HEK293T (cell line): ENCODE measurements around the gene RPLP1.

ENCODE experiments used
- ARNT ChIP-seq: fragments of 450-650 bp; IDR thresholded peaks from 2 replicates; pipeline ENCODE4 v1.6.1; 2017; ENCODE audit warnings: mild to moderate bottlenecking
- ELF4 ChIP-seq: fragments of 450-650 bp; IDR thresholded peaks from 2 replicates; pipeline ENCODE4 v1.6.1; 2017; ENCODE audit warnings: antibody characterized with exemption
- FOXA1 ChIP-seq: fragments of 450-650 bp; IDR thresholded peaks from 2 replicates; pipeline ENCODE4 v1.6.1; 2016; ENCODE audit warnings: mild to moderate bottlenecking
- FOXM1 ChIP-seq: fragments of 450-650 bp; IDR thresholded peaks from 2 replicates; pipeline ENCODE4 v1.6.1; 2017; ENCODE audit warnings: mild to moderate bottlenecking, borderline replicate concordance
- HDGF ChIP-seq: fragments of 450-650 bp; IDR thresholded peaks from 2 replicates; pipeline ENCODE4 v1.6.1; 2017; ENCODE audit warnings: antibody characterized with exemption, borderline replicate concordance
- NFRKB ChIP-seq: fragments of 450-650 bp; IDR thresholded peaks from 2 replicates; pipeline ENCODE4 v1.6.1; 2016; ENCODE audit warnings: mild to moderate bottlenecking, moderate library complexity
- SP1 ChIP-seq: fragments of 450-650 bp; IDR thresholded peaks from 2 replicates; pipeline ENCODE4 v1.6.1; 2017
- SUZ12 ChIP-seq: fragments of 450-650 bp; IDR thresholded peaks from 2 replicates; pipeline ENCODE4 v1.6.1; 2016; ENCODE audit warnings: mild to moderate bottlenecking
- ZNF384 ChIP-seq: fragments of 450-650 bp; IDR thresholded peaks from 2 replicates; pipeline ENCODE4 v1.6.1; 2016
- TF ChIP-seq, protein P1 (sequence below): fragments of 450-650 bp; IDR thresholded peaks from 2 replicates; pipeline ENCODE4 v1.6.1; 2016

DNA sequence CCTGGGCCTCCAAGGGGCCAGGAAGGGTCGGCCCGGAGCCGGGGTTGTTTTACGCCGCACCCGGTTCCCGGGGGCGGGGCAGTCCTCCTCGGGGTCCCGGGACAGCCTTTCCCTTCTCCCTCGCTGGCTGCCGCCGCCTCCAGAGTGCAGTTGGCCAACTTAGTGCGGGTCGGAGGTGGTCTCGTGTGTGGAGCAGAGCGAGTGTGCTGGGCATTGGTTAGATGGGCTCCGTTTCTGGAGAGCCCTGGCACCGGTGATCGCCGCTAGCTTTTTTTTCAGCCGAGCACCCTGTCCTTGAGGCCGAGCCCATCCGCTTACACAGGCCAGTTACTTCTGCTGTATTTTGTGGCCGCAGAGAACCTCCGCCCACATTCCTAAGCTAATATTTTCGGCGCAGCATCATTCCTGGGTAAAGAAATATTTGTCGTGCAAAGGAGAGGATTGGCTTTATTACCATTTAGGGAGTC, 37.9 kb upstream of the RPLP1 start:
- TF ChIP-seq SP1 (no peak), ARNT (no peak), FOXM1 (no peak), HDGF (no peak), NFRKB (no peak), SUZ12 (no peak), ELF4 (no peak), FOXA1 (no peak), ZNF384 (no peak)
- TF ChIP-seq, protein P1, sequence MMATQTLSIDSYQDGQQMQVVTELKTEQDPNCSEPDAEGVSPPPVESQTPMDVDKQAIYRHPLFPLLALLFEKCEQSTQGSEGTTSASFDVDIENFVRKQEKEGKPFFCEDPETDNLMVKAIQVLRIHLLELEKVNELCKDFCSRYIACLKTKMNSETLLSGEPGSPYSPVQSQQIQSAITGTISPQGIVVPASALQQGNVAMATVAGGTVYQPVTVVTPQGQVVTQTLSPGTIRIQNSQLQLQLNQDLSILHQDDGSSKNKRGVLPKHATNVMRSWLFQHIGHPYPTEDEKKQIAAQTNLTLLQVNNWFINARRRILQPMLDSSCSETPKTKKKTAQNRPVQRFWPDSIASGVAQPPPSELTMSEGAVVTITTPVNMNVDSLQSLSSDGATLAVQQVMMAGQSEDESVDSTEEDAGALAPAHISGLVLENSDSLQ = no peak
